Spinal cord (tissue), 10 donors: Measurements from ENCODE around the gene NPHP4. TPM values are rescaled to one million over a fixed set of nuclear protein-coding genes. Genes with fewer than 3 reads are reported as not detected.
"Not testable (repeated sequence)": the region's sequence is repeated elsewhere in the genome, so short reads cannot be mapped to it uniquely, and the experiment has no call there.

Experiments used
- DNase-seq, 6 donors: peaks; one replicate each; pipeline versions ENCODE4 v3.0.0 to v3.0.0-alpha.2; 2013 to 2015; ENCODE audit warnings: low spot score in 6 of 6, low read depth in 4 of 6
- H3K27ac ChIP-seq: one replicate; pipeline ENCODE4 v1.5.1; 2013; ENCODE audit warnings: low read depth, low read length, control low read depth
- H3K27me3 ChIP-seq: one replicate; pipeline ENCODE4 v1.6.1; 2013; ENCODE audit warnings: low read length; ENCODE audit not compliant: control insufficient read depth, insufficient read depth
- H3K36me3 ChIP-seq: one replicate; pipeline ENCODE4 v1.6.1; 2013; ENCODE audit warnings: low read length; ENCODE audit not compliant: control insufficient read depth, insufficient read depth
- H3K4me1 ChIP-seq: one replicate; pipeline ENCODE4 v1.6.1; 2013; ENCODE audit warnings: low read length; ENCODE audit not compliant: control insufficient read depth, insufficient read depth
- H3K4me3 ChIP-seq: one replicate; pipeline ENCODE4 v1.5.1; 2013; ENCODE audit warnings: low read depth, low read length, control low read depth
- H3K9me3 ChIP-seq: one replicate; pipeline ENCODE4 v1.6.1; 2013; ENCODE audit warnings: low read length; ENCODE audit not compliant: control insufficient read depth, insufficient read depth
- WGBS: methylation state at CpG from one replicate; pipeline ENCODE4 v1.1.5; 2013; ENCODE audit warnings: missing lambda C conversion rate; ENCODE audit not compliant: insufficient coverage; 5-methylcytosine and 5-hydroxymethylcytosine counted together
- polyA plus RNA-seq, 2 donors: library from polyadenylated mRNA; unstranded; fragments of 120-200 nt; gene quantifications; one replicate each; pipeline ENCODE4 v1.2.1, GENCODE V29; 2013; ENCODE audit not compliant: insufficient read length in 2 of 2
- total RNA-seq, 2 donors: library from RNA; depleted of rRNA in 1 of 2; stranded (reverse); fragments of 120-200 nt in 1 of 2; fragments of >200 nt in 1 of 2; gene quantifications; one replicate each; pipeline versions ENCODE4 v1.2.3 to v1.2.4, GENCODE V29; 2013 to 2014
- donor health status: healthy.

NPHP4 gene
- total and polyA plus RNA-seq, 4 donors = 8.0 to 19.2 (median 13.3) TPM

- WGBS = over 99% methylated on average over 15 of the region's 19 CpGs
- no peak for DNase-seq
- Histone ChIP-seq H3K4me3 (no peak overlapping the region), H3K36me3 (peaks cover 24% of the 10 kb centered on the region), H3K27me3 (no peaks in the 10 kb centered on the region), H3K27ac (no peak overlapping the region), H3K9me3 (no peaks in the 10 kb centered on the region), H3K4me1 (peaks cover 3% of the 10 kb centered on the region)
Measured at GRCh38 chr1:5927506-5928370, 64.5 kb downstream of the NPHP4 start.

- no peak overlapping the region for H3K4me3 ChIP-seq
- H3K4me1 ChIP-seq = peaks cover 3% of the 10 kb centered on the region
- H3K9me3 ChIP-seq = no peaks in the 10 kb centered on the region
- H3K36me3 ChIP-seq = peaks cover 22% of the 10 kb centered on the region
- H3K27ac ChIP-seq = no peak overlapping the region
- H3K27me3 ChIP-seq = no peaks in the 10 kb centered on the region
- WGBS = 87% methylated on average over 11 of the region's 18 CpGs
- DNase-seq = no peak
Measured at GRCh38 chr1:5926686-5927435, 65.4 kb downstream of the NPHP4 start.

GRCh38 chr1:5922700-5923330 lies 69.4 kb downstream of the NPHP4 start:
- not testable (repeated sequence) for H3K27ac ChIP-seq, H3K9me3 ChIP-seq, H3K27me3 ChIP-seq, H3K4me3 ChIP-seq, H3K4me1 ChIP-seq
- peaks cover 24% of the 10 kb centered on the region for H3K36me3 ChIP-seq
- DNase-seq = peak in 1 of 6 donors; percentile 34
- 82% methylated on average over 10 of the region's 21 CpGs for WGBS

- no peak for DNase-seq
- H3K4me3 ChIP-seq = no peak overlapping the region
- no peaks in the 10 kb centered on the region for H3K27me3 ChIP-seq
- H3K4me1 ChIP-seq = peaks cover 9% of the 10 kb centered on the region
- WGBS = no CpG with 5 or more reads among the region's 4 CpGs
- H3K36me3 ChIP-seq = peaks cover 14% of the 10 kb centered on the region
- H3K27ac ChIP-seq = no peak overlapping the region
- H3K9me3 ChIP-seq = no peaks in the 10 kb centered on the region
Measured at GRCh38 chr1:5921671-5922070, 70.6 kb downstream of the NPHP4 start.

- no peaks in the 10 kb centered on the region for H3K9me3 ChIP-seq
- 73% methylated on average over 1 of the region's 7 CpGs for WGBS
- DNase-seq = peak in 1 of 6 donors; percentile 49
- H3K27ac ChIP-seq = no peak overlapping the region
- H3K4me3 ChIP-seq = no peak overlapping the region
- H3K27me3 ChIP-seq = no peaks in the 10 kb centered on the region
- H3K4me1 ChIP-seq = peaks cover 13% of the 10 kb centered on the region
- H3K36me3 ChIP-seq = peaks cover 11% of the 10 kb centered on the region
Measured at GRCh38 chr1:5921129-5921528, 71.1 kb downstream of the NPHP4 start.

GRCh38 chr1:5920201-5920600 lies 72.0 kb downstream of the NPHP4 start:
- no peak for DNase-seq
- 95% methylated on average over 15 of the region's 17 CpGs for WGBS
- H3K36me3 ChIP-seq = peaks cover 11% of the 10 kb centered on the region

GRCh38 chr1:5918275-5918649 lies 74.0 kb downstream of the NPHP4 start:
- Histone ChIP-seq H3K27ac (no peak overlapping the region), H3K9me3 (no peaks in the 10 kb centered on the region), H3K4me3 (no peak overlapping the region), H3K36me3 (peaks cover 21% of the 10 kb centered on the region), H3K4me1 (peaks cover 34% of the 10 kb centered on the region), H3K27me3 (no peaks in the 10 kb centered on the region)
- DNase-seq = no peak
- no CpG with 5 or more reads among the region's 2 CpGs for WGBS

More at GRCh38 chr1:5920201-5920600, 72.0 kb downstream of the NPHP4 start:
- Histone ChIP-seq H3K9me3 (no peaks in the 10 kb centered on the region), H3K4me1 (peaks cover 21% of the 10 kb centered on the region), H3K27me3 (no peaks in the 10 kb centered on the region), H3K27ac (no peak overlapping the region), H3K4me3 (no peak overlapping the region)

GRCh38 chr1:5917591-5918274 lies 74.5 kb downstream of the NPHP4 start:
- Histone ChIP-seq H3K27me3 (no peaks in the 10 kb centered on the region), H3K4me1 (peaks cover 38% of the 10 kb centered on the region), H3K36me3 (peaks cover 20% of the 10 kb centered on the region), H3K9me3 (no peaks in the 10 kb centered on the region), H3K4me3 (no peak overlapping the region), H3K27ac (no peak overlapping the region)
- 87% methylated on average over 7 of the region's 14 CpGs for WGBS
- no peak for DNase-seq

- Histone ChIP-seq H3K36me3 (peaks cover 17% of the 10 kb centered on the region), H3K4me3 (no peak overlapping the region), H3K27me3 (no peaks in the 10 kb centered on the region), H3K4me1 (peaks cover 38% of the 10 kb centered on the region), H3K9me3 (no peaks in the 10 kb centered on the region), H3K27ac (no peak overlapping the region)
- DNase-seq = no peak
- 100% methylated on average over 1 of the region's 3 CpGs for WGBS
Measured at GRCh38 chr1:5917281-5917590, 75.0 kb downstream of the NPHP4 start.
